Suppressor macrophage (primary cell): ENCODE data around the gene ZNF629.

Experiments
- DNase-seq, 4 experiments: peaks; one replicate each; pipeline ENCODE4 v3.0.0-alpha.2; 2020 to 2022

Gene ZNF629

DNA sequence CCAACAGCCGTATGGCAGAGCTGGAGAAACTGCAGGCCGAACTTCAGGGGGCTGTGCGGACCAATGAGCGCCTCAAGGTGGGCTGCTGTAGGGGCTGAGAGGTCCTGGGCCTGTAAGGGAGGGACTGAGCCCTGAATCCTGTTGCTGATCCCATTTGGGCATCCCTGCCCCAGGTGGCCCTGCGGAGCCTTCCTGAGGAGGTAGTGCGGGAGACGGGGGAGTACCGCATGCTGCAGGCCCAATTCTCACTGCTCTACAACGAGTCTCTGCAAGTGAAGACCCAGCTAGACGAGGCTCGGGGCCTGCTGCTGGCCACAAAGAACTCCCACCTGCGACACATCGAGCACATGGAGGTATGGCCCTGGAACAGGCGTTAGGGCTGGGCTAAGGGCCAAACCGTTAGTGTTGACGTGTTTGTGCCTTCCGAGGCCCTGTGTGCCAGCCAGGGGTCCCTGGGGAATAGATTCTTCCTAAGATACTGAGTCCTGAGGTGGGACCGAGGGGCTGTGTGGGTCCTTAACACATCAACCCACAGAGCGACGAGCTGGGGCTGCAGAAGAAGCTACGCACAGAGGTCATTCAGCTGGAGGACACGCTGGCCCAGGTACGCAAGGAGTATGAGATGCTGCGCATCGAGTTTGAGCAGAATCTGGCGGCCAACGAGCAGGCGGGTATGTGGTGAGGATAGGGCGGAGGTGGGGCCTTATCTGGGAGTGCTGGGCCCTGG lies 20.6 kb downstream of the ZNF629 start:
- DNase-seq: no peak

DNA sequence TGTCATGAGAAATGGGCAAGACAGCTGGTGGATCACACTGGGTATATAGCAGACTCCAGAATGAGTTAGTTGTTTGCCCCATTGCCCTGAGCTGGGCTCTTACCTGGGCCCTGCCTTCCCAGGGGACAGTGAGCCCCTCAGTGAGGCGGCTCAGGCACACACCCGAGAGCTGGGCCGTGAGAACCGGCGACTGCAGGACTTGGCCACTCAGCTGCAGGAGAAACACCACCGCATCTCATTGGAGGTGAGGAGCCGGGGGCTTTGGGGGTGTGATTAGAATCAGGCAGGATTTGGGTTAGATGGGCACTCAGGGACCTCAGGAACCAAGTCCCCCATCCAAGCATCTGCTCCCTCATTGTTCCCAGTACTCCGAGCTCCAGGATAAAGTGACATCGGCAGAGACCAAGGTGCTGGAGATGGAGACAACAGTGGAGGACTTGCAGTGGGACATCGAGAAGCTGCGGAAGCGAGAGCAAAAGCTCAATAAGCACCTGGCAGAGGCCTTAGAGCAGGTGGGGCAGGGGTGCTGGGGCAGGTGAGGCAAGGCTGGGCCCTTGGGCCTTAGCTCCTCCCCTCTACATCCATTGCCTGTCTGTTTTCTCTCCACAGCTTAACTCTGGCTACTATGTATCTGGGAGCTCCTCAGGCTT lies 22.1 kb downstream of the ZNF629 start:
- DNase-seq: no peak

DNA sequence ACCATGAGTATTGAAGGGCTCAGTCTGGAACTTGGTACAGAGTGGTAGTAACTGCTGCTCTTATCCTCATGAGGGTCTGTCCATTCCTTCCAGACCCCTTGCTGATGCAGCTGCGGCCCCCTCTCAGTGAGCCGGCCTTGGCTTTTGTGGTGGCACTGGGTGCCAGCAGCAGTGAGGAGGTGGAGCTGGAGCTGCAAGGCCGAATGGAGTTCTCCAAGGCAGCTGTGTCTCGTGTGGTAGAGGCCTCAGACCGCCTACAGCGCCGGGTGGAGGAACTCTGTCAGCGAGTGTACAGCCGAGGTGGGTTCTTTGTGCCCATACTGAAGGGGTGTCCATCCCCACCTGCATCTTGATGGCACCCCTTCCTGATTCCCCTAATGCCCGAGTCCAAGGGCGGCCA lies 22.9 kb downstream of the ZNF629 start:
- no peak for DNase-seq

DNA sequence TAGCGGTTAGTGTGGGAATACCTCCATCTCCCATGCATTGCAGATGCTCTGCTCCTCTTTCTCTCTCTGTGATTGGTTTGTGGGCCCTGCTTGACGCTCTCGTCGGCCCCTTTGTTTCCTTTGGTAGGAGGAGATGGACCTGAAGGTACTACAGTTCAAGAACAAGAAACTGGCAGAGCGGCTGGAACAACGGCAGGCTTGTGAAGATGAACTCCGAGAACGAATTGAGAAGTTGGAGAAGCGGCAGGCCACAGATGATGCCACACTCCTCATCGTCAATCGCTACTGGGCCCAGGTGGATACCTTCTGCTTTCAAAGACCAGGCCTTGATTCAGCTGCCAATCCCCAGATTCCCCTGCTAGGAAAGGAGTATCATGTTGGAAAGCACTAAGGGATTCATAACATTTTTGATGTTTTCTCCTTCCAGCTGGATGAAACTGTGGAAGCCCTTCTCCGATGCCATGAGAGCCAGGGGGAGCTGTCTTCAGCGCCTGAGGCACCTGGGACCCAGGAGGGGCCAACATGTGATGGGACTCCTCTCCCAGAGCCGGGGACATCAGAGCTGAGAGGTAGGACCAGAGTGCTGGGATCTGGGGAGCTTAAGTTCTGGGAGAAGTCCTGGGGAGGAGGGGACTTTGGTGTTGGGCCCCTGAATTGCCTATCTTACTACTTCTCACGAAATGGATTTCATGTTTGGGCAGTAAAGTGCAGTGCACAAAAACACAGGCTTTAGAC lies 23.8 kb downstream of the ZNF629 start:
- no peak for DNase-seq

DNA sequence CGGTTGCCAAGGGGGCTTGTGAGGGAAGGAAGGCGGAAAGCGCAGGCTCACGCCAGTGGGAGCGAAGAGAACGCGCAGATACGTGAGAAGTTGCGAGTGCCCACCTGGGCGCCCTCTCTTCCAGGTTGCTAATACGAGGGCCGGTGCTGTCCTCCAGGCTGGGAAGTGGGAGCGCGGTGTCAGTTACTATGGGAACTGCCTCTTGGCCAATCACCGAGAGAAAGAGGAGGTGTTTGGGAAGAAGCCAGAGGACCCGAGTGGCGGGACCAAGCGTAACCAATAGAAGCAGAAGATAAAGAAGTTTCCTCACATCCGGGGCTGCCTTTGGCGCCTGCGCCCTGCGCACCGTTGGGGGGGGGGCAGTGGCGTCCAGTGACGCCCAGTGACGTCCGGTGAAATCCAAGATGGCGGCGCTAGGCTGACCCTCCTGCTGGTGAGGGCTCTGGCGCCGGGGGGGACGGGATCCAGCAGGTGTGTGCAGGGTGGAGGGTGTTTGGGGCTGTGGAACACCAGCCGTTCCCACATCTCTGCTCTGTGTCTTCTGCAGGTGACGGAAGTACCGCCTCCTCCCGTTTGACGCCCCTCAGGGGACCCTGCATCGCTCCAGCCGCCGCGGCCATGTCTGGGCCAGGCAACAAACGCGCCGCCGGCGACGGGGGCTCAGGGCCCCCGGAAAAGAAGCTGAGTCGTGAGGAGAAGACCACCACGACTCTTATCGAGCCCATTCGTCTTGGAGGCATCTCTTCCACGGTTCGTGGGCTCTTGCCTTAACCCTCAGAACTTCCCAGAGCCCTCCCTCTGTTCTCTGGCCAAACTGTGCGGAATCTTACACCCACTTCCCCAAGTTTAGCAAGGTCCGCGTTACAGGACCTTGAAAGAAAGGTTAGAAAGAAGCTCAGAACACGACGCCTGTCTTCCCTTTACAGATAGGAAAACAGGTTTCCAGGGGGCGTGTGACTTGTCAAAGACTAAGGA lies 24.8 kb downstream of the ZNF629 start, which contains the start of the genes CFAP119 and RNF40:
Gene CFAP119, minus strand, starts transcription at position 135 of the 975 bp plus-strand sequence. CDS start 314 bp downstream, outside the sequence.
Gene RNF40, plus strand, starts transcription at position 395 of the 975 bp plus-strand sequence. Its CDS starts 224 bp downstream, at position 619.
- peak; percentile 96 to 99 (median 98) for DNase-seq

DNA sequence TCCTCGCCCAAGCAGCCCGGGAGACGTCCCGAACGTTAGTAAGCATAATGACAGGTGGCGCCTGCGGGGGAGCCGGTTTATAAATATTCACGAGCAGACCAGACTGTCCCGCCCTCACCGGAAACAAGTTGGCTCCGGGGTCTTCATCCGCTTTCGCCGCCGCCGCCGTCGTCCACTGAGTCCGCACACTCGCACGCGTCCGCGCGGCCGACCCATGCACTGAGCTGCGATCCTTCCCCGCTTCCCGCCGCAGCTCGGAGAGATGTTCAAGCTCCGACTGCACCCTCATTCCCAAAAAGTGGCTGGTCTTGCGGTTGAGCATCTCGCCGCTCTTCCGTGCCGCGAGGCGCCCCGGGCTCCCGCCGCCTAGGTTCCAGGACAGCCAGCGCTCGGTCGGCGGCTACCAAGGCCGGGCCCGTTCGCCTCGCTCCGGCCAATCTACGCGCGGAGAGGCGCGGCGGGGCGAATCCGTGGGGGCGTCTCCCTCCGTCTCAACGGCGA lies 25.5 kb downstream of the ZNF629 start:
- peak in 2 of 4 experiments; percentile 9 to 11 for DNase-seq

DNA sequence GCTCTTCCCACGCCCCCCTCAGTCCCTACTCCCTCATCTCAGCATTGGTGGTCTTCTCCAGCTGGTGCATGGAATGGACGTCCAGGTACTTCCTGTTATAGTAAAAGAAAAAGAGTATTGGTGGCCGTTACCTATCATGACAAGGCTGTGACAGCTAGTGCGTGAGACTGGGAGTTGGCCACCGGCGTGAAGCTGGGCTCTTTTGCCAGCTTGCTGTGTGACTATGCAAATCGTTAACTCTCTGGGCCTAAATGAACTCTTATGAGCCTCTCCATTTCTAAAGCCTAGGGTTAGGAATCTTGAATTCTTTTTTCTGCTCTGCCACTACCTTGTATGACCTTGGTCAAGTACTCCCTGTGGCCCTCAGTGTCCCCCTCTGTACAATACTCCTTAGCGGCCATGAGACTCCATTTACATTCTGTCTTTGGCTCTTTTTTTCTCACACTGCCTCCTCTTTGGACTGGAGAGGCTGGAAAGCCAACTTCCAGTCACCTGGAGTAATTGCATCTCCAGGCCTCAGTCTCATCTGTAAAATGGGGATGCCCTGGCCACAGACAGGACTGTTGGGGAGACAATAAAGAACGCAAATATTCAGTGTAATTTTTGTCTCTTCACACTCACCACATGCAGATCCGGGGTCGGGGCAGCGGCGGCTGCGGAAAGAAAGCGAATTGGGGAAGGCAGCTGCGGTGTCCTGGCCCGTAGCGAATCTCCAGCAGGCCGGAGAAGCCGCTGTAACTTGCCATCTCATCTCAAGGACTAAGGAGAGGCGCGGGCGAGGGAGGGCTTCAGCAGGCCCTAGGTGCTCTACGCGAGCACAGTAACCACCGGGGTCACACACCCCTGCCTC lies 26.2 kb downstream of the ZNF629 start:
- peak in 3 of 4 experiments; percentile 11 to 31 (median 14) for DNase-seq

DNA sequence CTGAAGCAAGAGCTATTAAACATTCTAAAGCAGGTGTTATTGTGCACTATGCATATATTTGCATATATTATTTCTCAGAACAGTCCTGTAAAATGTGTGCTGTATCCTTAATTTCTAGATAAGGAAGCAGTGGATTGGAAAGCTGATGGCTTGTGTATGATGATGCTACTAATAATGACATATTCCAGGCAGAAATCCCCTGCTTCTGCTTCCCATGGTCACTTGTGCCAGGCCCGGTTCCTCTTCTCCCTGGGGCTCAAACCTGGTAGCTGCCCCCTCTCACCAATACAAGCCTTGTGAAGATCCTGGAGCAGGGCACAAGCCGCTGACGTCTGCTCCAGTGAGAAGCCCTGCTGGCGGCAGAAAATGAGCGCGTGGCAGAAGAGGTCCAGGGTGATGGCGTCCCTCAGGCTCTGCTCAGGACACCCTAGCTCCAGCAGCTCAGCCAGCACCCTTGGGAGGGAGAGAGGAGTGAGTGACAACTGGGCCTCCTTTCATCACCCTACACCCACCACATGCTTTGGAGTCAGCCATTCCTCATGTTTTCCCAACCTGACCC lies 26.9 kb downstream of the ZNF629 start:
- peak; percentile 18 to 64 (median 48) for DNase-seq

DNA sequence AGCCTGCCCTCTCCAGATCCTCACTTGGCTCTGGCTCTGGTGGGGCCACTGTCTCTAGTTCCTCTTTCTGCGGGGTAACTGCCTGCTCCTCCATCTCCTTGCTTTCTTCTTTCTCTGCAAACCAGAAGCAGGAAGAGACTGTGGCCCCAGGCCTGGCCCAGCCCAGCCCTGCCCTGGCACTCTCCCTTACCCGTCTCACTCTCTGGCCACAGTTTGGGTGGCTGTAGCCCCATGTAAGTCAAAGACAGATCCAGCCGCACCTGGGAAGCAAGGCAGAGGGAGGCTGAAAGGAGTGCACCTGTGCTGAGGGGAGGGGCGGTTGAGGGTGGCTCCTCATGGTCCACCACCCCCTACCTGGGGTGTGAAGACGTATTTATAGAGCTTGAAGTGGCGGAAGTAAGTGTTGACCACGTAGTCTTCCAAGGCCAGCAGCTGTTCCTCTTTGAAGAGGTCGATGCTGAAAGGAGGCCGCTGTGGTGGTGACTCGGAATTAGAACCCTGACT lies 28.0 kb downstream of the ZNF629 start:
- peak; percentile 48 to 78 (median 74) for DNase-seq

DNA sequence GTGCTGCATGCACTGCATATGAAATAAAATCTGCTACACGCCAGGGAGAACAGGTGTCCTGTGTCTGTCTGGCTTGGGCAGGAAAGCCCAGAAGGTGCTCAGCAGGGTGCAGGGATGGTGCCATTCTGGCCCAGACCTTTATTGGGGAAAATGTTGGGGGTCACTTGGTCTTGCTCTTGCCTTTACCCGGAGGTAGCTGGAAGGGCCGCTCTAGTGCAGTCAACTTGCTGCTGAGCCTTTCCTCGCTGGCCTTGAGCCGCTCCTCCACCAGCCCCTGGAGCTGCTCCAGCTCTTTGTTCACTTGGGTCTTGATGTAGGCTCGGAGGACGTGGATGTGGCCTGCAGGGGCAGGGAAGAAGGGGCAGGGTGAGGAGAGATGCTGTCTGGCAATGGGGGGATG lies 29.7 kb downstream of the ZNF629 start:
- DNase-seq: no peak

DNA sequence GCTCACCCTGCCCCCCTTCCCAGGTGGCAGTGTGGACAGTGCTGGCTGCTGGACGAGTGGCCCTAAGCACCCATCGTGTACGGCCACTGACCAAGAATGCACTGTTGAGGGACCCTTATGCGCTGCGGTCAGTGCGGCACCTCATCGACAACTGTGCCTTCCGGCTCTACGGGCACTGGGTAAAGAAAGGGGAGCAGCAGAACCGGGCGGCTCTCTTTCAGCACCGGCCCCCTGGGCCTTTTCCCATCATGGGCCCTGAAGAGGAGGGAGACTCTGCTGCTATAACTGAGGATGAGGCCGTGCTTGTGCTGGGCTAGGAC lies 30.3 kb downstream of the ZNF629 start:
- DNase-seq: no peak

DNA sequence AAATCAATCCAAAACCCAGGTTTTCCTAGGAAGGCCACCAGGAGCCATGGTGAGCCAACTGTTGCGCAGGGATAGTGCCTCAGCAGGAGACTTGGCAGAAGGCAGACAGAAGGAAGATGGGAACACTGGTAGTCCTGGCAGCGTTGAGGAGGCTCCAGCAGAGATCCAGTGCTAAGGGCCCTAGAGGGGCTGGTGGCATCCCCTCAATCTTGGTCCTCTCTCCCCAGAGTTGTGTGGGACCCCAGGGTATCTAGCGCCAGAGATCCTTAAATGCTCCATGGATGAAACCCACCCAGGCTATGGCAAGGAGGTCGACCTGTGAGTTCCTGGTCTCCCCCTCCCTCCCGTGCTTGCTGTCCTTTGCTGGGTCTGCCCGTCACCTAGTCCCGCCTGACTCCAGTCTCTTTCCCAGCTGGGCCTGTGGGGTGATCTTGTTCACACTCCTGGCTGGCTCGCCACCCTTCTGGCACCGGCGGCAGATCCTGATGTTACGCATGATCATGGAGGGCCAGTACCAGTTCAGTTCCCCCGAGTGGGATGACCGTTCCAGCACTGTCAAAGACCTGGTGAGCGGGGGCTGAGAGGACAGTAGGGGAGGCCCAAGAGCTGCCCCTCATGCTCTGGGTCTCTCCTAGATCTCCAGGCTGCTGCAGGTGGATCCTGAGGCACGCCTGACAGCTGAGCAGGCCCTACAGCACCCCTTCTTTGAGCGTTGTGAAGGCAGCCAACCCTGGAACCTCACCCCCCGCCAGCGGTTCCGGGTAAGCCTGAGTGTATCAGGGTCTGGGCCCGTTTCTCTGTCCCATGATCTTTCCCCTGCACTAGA lies 30.8 kb downstream of the ZNF629 start:
- DNase-seq: no peak

DNA sequence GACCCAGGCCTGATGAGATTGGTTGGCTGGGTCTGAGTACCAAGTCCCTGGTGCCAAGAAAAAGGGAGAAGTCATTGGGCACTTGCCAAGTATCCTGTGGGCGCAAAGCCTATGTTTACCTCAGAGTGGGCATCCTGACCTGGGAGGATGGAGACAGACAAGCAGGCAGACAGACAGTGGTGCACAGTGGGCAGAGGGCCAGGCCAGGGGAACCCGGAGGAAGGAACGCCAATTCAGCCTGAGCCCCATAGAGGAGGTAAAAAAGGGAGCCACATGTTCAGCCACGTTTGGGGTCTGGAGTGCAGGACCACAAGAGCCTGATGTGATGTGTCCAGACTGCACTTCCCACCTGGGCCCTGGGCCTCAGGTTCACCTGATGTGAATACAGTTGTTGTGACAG lies 33.4 kb downstream of the ZNF629 start:
- DNase-seq: no peak

DNA sequence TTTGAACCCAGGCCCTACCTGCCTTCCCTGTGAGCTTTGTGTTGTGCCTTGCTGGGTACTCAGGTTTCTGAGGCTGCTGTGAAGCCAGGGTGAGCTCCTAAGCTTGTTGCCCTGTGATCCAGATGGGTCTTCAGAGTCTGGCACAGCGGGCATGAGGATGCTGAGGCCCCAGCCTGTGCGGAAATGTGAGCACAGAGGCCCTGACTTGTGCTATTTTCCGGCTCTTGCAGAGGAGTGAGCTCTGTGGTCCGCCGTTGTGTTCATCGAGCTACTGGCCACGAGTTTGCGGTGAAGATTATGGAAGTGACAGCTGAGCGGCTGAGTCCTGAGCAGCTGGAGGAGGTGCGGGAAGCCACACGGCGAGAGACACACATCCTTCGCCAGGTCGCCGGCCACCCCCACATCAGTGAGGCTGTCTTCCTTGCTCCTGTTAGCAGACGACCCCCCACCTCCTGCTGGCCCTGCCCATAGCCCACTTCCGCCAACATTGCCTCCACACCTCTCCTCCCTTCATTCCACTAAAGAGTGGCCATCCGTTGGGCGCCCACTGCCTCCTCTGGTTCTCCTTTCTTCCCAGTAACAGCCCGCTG lies 36.0 kb downstream of the ZNF629 start:
- DNase-seq: no peak

DNA sequence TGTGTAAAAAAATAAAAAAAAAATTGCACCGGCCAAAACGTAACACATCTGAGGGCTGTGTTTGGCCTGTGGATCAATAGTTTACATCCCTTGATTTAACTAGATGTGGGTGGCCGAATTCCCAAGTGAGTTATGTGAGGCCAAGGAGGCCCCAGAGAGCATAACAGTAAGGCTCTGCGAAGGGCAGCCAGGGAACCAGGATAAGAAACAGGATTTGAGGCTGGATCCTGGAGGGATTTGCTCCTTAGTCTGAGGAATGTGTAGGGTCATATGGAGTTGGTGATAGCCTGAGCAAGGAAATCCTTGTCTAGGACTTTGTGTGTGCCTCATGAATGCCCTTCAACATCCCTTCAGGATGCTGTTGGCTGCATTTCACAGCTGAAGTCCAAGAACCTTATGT lies 36.8 kb downstream of the ZNF629 start:
- no peak for DNase-seq

DNA sequence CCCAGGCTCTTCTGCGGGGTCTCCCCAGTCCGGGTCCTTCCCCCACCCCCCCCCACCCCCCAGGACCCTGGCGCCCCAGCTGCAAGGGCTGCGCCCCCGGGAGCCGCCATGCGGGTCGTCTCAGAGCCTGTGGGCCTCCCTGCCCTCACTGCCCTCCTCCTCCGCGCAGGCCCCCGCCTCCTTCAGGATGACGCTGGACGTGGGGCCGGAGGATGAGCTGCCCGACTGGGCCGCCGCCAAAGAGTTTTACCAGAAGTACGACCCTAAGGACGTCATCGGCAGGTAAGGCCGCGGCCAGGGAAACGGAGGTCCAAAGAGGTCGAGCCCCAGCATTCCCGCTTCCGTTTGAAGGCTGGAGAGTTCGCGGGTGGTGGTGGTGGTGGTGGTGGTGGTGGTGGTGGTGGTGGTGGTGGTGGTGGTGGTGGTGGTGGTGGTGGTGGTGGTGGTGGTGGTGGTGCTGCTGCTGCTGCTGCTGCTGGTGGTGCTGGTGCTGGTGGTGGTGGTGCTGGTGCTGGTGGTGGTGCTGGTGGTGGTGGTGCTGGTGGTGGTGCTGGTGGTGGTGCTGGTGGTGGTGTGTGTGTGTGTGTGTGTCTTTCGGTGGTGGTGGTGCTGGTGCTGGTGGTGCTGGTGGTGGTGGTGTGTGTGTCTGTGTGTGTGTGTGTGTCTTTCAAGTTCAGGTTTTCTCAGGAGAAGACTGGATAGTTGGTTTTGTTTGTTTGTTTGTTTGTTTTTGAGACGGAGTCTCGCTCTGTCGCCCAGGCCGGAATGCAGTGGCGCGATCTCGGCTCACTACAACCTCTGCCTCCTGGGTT lies 38.2 kb downstream of the ZNF629 start:
- DNase-seq: peak; percentile 10 to 64 (median 50)

DNA sequence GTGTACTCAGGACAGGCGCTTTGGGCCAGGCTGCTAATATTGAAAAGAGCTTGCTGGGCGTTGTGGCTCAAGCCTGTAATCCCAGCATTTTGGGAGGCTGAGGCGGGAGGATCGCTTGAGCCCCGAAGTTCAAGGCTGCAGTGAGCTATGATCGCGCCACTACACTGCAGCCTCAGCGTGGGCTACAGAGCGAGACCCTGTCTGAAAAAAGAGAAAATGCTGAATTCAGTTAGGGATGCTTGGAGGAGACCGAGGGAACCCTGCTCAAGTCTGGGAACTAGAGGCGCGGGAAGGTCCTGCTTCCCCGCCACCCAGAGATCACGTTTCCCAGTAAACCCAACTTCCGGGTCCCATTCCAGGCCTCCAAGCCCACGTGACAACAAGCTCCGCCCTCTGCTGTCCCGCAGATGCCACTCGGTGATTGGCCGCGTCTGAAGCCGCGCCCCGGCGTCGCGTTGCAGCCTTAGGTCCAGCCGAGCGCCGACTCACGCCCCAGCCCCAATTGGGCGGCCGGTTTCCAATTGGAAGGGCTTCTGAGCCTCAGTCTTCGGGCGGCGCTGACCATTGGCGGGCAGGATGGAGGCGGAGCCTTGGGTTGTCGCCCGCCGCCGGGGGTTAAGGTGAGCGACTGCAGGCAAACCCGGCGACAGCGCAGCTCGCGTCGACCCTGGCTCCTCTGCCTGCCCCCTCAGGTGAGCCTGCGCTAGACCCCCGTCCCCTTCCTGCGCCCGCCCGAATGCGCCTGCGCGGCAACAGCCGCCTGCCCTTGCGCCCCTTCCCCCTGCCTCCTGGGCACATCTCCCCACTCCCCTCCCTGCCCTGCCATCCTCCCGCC lies 39.0 kb downstream of the ZNF629 start, which contains the start of gene PHKG2:
Gene PHKG2, plus strand, starts transcription at position 627 of the 835 bp plus-strand sequence. CDS start 396 bp downstream, outside the sequence.
- peak; percentile 99 to 100 (median 100) for DNase-seq
